Measurements from ENCODE around the gene PCYT1B.
"Not testable (repeated sequence)": the region's sequence is repeated elsewhere in the genome, so short reads cannot be mapped to it uniquely, and the experiment has no call there.

- not testable (repeated sequence) for TF ChIP-seq EP300, CTCF, POLR2A (IDR thresholded peaks at IDR 0.05)
These were observed 8.5 kb upstream of the PCYT1B start for GRCh38 chrX:24655679-24656078.

Data from stomach (tissue), 4 donors.